ENCODE measurements around the gene DPP10. TPM values are rescaled to one million over a fixed set of nuclear protein-coding genes. Genes with fewer than 3 reads are reported as not detected.

DPP10 gene
- total and polyA plus RNA-seq, 2 of the 13 experiments (the other 11 are each of a cell fraction or from before 2014, with no cell fraction given), result 0.95 to 1.7 TPM

DNA sequence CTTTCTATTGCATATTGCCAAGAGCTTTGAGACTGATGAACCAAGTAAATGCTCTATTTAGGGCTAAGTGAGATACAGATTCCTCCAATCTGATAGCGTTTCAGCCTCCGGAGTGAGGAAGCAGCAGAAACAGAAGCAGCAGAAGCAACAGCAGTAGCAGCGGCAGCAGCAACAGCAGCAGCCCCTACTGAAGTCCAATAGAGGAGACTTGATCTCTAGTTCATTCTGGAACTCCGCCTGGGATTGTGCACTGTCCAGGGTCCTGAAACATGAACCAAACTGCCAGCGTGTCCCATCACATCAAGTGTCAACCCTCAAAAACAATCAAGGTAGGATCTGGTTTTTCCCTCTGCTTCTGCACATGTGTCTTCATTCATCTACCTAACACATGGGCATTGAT, at the start of gene DPP10 (continued):
- TF ChIP-seq, protein P1, sequence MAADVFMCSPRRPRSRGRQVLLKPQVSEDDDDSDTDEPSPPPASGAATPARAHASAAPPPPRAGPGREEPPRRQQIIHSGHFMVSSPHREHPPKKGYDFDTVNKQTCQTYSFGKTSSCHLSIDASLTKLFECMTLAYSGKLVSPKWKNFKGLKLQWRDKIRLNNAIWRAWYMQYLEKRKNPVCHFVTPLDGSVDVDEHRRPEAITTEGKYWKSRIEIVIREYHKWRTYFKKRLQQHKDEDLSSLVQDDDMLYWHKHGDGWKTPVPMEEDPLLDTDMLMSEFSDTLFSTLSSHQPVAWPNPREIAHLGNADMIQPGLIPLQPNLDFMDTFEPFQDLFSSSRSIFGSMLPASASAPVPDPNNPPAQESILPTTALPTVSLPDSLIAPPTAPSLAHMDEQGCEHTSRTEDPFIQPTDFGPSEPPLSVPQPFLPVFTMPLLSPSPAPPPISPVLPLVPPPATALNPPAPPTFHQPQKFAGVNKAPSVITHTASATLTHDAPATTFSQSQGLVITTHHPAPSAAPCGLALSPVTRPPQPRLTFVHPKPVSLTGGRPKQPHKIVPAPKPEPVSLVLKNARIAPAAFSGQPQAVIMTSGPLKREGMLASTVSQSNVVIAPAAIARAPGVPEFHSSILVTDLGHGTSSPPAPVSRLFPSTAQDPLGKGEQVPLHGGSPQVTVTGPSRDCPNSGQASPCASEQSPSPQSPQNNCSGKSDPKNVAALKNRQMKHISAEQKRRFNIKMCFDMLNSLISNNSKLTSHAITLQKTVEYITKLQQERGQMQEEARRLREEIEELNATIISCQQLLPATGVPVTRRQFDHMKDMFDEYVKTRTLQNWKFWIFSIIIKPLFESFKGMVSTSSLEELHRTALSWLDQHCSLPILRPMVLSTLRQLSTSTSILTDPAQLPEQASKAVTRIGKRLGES (CRISPR knock-in tag; IDR thresholded peaks at IDR 0.05; ENCODE audit: borderline replicate concordance), result 0 out of 2 replicates have a peak, but pooled peaks have one; percentile 42
- TF ChIP-seq, protein P2, sequence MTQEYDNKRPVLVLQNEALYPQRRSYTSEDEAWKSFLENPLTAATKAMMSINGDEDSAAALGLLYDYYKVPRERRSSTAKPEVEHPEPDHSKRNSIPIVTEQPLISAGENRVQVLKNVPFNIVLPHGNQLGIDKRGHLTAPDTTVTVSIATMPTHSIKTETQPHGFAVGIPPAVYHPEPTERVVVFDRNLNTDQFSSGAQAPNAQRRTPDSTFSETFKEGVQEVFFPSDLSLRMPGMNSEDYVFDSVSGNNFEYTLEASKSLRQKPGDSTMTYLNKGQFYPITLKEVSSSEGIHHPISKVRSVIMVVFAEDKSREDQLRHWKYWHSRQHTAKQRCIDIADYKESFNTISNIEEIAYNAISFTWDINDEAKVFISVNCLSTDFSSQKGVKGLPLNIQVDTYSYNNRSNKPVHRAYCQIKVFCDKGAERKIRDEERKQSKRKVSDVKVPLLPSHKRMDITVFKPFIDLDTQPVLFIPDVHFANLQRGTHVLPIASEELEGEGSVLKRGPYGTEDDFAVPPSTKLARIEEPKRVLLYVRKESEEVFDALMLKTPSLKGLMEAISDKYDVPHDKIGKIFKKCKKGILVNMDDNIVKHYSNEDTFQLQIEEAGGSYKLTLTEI (CRISPR knock-in tag; conservative IDR thresholded peaks at IDR 0.05), result no peak
- TF ChIP-seq KDM3A (CRISPR knock-in tag; IDR thresholded peaks at IDR 0.05; ENCODE audit: low read depth), result no peak
- TF ChIP-seq ZFP37 (CRISPR knock-in tag; IDR thresholded peaks at IDR 0.05; ENCODE audit: borderline replicate concordance), result 0 out of 2 replicates have a peak, but pooled peaks have one; percentile 69
- 0 out of 2 replicates have a peak, but pooled peaks have one; percentile 21 for TF ChIP-seq NCOA2 (CRISPR knock-in tag; IDR thresholded peaks at IDR 0.05)
- no peak for TF ChIP-seq JDP2 (CRISPR knock-in tag; IDR thresholded peaks at IDR 0.05; ENCODE audit: borderline replicate concordance)
- TF ChIP-seq SPEN (CRISPR knock-in tag; IDR thresholded peaks at IDR 0.05; ENCODE audit: low read depth), result no peak
- TF ChIP-seq, protein P3, sequence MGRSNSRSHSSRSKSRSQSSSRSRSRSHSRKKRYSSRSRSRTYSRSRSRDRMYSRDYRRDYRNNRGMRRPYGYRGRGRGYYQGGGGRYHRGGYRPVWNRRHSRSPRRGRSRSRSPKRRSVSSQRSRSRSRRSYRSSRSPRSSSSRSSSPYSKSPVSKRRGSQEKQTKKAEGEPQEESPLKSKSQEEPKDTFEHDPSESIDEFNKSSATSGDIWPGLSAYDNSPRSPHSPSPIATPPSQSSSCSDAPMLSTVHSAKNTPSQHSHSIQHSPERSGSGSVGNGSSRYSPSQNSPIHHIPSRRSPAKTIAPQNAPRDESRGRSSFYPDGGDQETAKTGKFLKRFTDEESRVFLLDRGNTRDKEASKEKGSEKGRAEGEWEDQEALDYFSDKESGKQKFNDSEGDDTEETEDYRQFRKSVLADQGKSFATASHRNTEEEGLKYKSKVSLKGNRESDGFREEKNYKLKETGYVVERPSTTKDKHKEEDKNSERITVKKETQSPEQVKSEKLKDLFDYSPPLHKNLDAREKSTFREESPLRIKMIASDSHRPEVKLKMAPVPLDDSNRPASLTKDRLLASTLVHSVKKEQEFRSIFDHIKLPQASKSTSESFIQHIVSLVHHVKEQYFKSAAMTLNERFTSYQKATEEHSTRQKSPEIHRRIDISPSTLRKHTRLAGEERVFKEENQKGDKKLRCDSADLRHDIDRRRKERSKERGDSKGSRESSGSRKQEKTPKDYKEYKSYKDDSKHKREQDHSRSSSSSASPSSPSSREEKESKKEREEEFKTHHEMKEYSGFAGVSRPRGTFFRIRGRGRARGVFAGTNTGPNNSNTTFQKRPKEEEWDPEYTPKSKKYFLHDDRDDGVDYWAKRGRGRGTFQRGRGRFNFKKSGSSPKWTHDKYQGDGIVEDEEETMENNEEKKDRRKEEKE (IDR thresholded peaks at IDR 0.05), result no peak
- TF ChIP-seq ZNF331 (CRISPR knock-in tag; IDR thresholded peaks at IDR 0.05), result peak; percentile 43; the same call in 1 of the 2 replicates
- TF ChIP-seq RFXANK (CRISPR knock-in tag; IDR thresholded peaks at IDR 0.05), result no peak
- no peak for TF ChIP-seq NFATC3 (CRISPR knock-in tag; IDR thresholded peaks at IDR 0.05)
- TF ChIP-seq, protein P4, sequence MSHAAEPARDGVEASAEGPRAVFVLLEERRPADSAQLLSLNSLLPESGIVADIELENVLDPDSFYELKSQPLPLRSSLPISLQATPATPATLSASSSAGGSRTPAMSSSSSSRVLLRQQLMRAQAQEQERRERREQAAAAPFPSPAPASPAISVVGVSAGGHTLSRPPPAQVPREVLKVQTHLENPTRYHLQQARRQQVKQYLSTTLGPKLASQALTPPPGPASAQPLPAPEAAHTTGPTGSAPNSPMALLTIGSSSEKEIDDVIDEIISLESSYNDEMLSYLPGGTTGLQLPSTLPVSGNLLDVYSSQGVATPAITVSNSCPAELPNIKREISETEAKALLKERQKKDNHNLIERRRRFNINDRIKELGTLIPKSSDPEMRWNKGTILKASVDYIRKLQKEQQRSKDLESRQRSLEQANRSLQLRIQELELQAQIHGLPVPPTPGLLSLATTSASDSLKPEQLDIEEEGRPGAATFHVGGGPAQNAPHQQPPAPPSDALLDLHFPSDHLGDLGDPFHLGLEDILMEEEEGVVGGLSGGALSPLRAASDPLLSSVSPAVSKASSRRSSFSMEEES (CRISPR knock-in tag; IDR thresholded peaks at IDR 0.05), result no peak
- TF ChIP-seq NKX3-1 (CRISPR knock-in tag; IDR thresholded peaks at IDR 0.05), result peak; percentile 65; the same call in 1 of the 2 replicates
- no peak for TF ChIP-seq YY1 (IDR thresholded peaks at IDR 0.05; ENCODE audit: insufficient read depth, insufficient replicate concordance, low read depth, low read length)
- no peak for TF ChIP-seq ZNF333 (CRISPR knock-in tag; IDR thresholded peaks at IDR 0.05; ENCODE audit: borderline replicate concordance)
- no peak for TF ChIP-seq MTF2 (CRISPR knock-in tag; IDR thresholded peaks at IDR 0.05; ENCODE audit: borderline replicate concordance)
- TF ChIP-seq SAFB2 (CRISPR knock-in tag; IDR thresholded peaks at IDR 0.05; ENCODE audit: borderline replicate concordance, low read depth), result no peak
- TF ChIP-seq, protein P5, sequence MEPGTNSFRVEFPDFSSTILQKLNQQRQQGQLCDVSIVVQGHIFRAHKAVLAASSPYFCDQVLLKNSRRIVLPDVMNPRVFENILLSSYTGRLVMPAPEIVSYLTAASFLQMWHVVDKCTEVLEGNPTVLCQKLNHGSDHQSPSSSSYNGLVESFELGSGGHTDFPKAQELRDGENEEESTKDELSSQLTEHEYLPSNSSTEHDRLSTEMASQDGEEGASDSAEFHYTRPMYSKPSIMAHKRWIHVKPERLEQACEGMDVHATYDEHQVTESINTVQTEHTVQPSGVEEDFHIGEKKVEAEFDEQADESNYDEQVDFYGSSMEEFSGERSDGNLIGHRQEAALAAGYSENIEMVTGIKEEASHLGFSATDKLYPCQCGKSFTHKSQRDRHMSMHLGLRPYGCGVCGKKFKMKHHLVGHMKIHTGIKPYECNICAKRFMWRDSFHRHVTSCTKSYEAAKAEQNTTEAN (CRISPR knock-in tag; conservative IDR thresholded peaks at IDR 0.05), result 0 out of 2 replicates have a peak, but pooled peaks have one; percentile 20
- no peak for TF ChIP-seq JUN (CRISPR knock-in tag; IDR thresholded peaks at IDR 0.05)
- TF ChIP-seq ZNF878 (CRISPR knock-in tag; IDR thresholded peaks at IDR 0.05), result no peak
- TF ChIP-seq PCBP2 (optimal IDR thresholded peaks at IDR 0.05; ENCODE audit: low read depth, low read length, poor library complexity, severe bottlenecking), result no peak

Data from HepG2 (cell line).